PC-3 (cell line): Measurements from ENCODE around the gene TPM3.

Experiments
- CTCF ChIP-seq: fragments of 300-600 bp; sonication (generic); conservative IDR thresholded peaks from 2 replicates; pipeline ENCODE4 v1.5.1; 2017; ENCODE audit warnings: antibody characterized with exemption, low read depth, mild to moderate bottlenecking, low read length
- EZH2 ChIP-seq: fragments of 300-600 bp; sonication (generic); IDR thresholded peaks from one replicate; pipeline ENCODE4 v1.6.1; 2017; ENCODE audit warnings: antibody characterized with exemption, mild to moderate bottlenecking, low read length; ENCODE audit not compliant: unreplicated experiment

- no peak for TF ChIP-seq CTCF
- TF ChIP-seq EZH2 = no peak
These were observed 14.3 kb upstream of the TPM3 start, which contains the start of gene CFAP141 for GRCh38 chr1:154206196-154206595.
